ENCODE data around the gene TESK2.

- TF ChIP-seq, protein P1, sequence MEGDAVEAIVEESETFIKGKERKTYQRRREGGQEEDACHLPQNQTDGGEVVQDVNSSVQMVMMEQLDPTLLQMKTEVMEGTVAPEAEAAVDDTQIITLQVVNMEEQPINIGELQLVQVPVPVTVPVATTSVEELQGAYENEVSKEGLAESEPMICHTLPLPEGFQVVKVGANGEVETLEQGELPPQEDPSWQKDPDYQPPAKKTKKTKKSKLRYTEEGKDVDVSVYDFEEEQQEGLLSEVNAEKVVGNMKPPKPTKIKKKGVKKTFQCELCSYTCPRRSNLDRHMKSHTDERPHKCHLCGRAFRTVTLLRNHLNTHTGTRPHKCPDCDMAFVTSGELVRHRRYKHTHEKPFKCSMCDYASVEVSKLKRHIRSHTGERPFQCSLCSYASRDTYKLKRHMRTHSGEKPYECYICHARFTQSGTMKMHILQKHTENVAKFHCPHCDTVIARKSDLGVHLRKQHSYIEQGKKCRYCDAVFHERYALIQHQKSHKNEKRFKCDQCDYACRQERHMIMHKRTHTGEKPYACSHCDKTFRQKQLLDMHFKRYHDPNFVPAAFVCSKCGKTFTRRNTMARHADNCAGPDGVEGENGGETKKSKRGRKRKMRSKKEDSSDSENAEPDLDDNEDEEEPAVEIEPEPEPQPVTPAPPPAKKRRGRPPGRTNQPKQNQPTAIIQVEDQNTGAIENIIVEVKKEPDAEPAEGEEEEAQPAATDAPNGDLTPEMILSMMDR (IDR thresholded peaks at IDR 0.05), result no peak
- TF ChIP-seq EZH2 (IDR thresholded peaks at IDR 0.05) (no peak), EZH2phosphoT487 (IDR thresholded peaks at IDR 0.05) (no peak)
Observed at GRCh38 chr1:45322486-45323040, 168.4 kb downstream of the TESK2 start.
